Lower leg skin (tissue), 3 donors: Measurements from ENCODE around the gene IPMK.

ENCODE experiments used
- CTCF ChIP-seq, 3 donors: fragments of 450-650 bp; IDR thresholded peaks; one replicate each; pipeline ENCODE4 v1.5.1; 2016; ENCODE audit warnings: antibody characterized with exemption in 3 of 3, mild to moderate bottlenecking in 3 of 3, moderate library complexity in 2 of 3
- POLR2A ChIP-seq, 2 donors: fragments of 450-650 bp; IDR thresholded peaks; one replicate each; pipeline ENCODE4 v1.6.1; 2016 to 2017; ENCODE audit warnings: antibody characterized with exemption in 2 of 2, mild to moderate bottlenecking in 1 of 2, moderate library complexity in 1 of 2

GRCh38 chr10:58269782-58270290 lies 2.1 kb upstream of the IPMK start:
- TF ChIP-seq CTCF (IDR thresholded peaks at IDR 0.05) (no peak), POLR2A (IDR thresholded peaks at IDR 0.05) (no peak)
